ENCODE data around the gene TIMP2. TPM values are rescaled to one million over a fixed set of nuclear protein-coding genes. Genes with fewer than 3 reads are reported as not detected.

The TIMP2 gene
- total and polyA plus RNA-seq, 2 experiments from 2014 or later: 10.6 to 22.5 TPM

DNA sequence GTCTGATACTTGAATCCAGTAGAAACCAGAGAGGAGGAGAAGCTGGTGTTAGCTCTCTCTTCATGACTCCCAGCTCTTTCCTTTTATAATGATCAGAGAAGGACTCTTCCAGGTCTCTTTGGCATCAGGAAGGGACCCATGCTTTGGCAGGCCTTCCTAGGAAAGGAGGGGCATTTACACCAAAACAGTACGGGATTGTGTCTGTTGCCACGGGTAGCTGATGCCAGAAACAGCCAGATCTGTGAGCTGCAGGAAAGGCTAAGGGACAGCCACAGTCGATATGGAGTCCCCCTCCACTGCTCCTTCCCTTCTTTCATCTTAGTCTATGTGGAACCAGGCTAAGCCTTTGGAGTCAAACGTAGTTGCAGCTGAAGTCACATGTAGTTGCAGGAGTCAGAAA lies 31.5 kb downstream of the TIMP2 start (continued):
- TF ChIP-seq, protein P1, sequence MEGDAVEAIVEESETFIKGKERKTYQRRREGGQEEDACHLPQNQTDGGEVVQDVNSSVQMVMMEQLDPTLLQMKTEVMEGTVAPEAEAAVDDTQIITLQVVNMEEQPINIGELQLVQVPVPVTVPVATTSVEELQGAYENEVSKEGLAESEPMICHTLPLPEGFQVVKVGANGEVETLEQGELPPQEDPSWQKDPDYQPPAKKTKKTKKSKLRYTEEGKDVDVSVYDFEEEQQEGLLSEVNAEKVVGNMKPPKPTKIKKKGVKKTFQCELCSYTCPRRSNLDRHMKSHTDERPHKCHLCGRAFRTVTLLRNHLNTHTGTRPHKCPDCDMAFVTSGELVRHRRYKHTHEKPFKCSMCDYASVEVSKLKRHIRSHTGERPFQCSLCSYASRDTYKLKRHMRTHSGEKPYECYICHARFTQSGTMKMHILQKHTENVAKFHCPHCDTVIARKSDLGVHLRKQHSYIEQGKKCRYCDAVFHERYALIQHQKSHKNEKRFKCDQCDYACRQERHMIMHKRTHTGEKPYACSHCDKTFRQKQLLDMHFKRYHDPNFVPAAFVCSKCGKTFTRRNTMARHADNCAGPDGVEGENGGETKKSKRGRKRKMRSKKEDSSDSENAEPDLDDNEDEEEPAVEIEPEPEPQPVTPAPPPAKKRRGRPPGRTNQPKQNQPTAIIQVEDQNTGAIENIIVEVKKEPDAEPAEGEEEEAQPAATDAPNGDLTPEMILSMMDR (conservative IDR thresholded peaks at IDR 0.05; ENCODE audit: low read depth in 2 of 2): no peak
- TF ChIP-seq POLR2AphosphoS5 (IDR thresholded peaks at IDR 0.05; ENCODE audit: low read depth) (no peak), CREB1 (CRISPR knock-in tag; IDR thresholded peaks at IDR 0.05; ENCODE audit: low read depth) (no peak)

DNA sequence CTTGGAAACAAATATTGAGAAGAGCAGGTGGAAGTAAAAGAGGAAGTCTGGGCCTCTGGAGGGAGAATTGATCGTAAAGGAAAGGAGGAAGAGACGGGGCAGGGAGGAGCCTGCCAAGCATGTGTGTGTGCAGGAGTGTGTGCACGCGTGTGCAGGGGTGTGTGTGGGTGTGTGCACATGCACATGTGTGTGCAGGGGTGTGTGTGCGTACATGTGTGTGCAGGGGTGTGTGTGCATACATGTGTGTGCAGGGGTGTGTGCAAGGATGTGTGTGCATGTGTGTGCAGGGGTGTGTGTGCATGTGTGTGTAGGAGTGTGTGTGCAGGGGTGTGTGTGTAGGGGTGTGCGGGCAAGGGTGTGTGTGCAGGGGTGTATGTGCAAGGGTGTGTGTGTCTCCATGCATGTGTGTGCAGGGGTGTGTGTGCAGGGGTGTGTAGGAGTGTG lies 32.2 kb downstream of the TIMP2 start:
- peaks cover 22% of the 10 kb centered on the region for H3K79me2 ChIP-seq (replicated peaks; ENCODE audit: insufficient read depth)
- no peak overlapping the region for H3K27ac ChIP-seq (ENCODE audit: low read depth)
- H3K4me3 ChIP-seq: no peak overlapping the region
- H3K27me3 ChIP-seq (ENCODE audit: insufficient read depth): no peaks in the 10 kb centered on the region
- H4K20me1 ChIP-seq (replicated peaks; ENCODE audit: insufficient read depth): peaks cover 10% of the 10 kb centered on the region
- no peaks in the 10 kb centered on the region for H3K9me2 ChIP-seq (ENCODE audit: insufficient read depth)
- no peaks in the 10 kb centered on the region for H3F3A ChIP-seq (replicated peaks; ENCODE audit: low read depth)
- TF ChIP-seq ZNF114 (CRISPR knock-in tag; IDR thresholded peaks at IDR 0.05): no peak
- no peak for DNase-seq (ENCODE audit: low spot score)
- Mint-ChIP-seq H3K36me3 (ENCODE audit: low read depth) (no peaks in the 10 kb centered on the region; the same call in 2 of the 3 replicates), H3K9me3 (no peaks in the 10 kb centered on the region), H3K27me3 (ENCODE audit: insufficient read depth, low read depth, poor library complexity) (peaks cover 5% of the 10 kb centered on the region), H3K27ac (no peak overlapping the region), H3K4me1 (peaks cover 15% of the 10 kb centered on the region), H3K4me3 (no peak overlapping the region)
- H3K4me2 ChIP-seq: no peak overlapping the region
- H2AFZ ChIP-seq: no peak overlapping the region
- no peaks in the 10 kb centered on the region for H3K36me3 ChIP-seq (ENCODE audit: insufficient read depth)
- ATAC-seq: no peak
- no peaks in the 10 kb centered on the region for H3K4me1 ChIP-seq (ENCODE audit: insufficient read depth)

DNA sequence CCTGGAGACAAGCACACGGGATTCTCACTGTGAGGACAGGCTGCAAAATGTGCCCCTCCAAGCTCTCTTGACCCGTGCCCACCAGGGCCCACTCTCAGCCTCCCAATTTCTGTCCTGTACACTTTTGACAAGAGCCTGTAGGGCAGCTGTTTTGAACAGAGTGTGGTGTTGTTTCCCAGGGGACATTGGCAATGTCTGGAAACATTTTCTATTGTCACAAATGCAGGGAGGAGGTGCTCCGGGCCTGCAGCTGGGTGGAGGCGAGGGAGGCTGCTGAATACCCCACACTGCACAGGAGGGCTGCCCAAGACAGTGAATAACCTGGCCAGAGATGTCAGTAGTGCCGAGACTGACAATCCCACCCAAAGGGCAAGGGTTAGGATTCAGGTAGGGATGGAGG lies 32.7 kb downstream of the TIMP2 start:
- no peak for DNase-seq (ENCODE audit: low spot score)
- Histone ChIP-seq H3K4me1 (ENCODE audit: insufficient read depth) (no peaks in the 10 kb centered on the region), H3K79me2 (replicated peaks; ENCODE audit: insufficient read depth) (peaks cover 21% of the 10 kb centered on the region), H3K27me3 (ENCODE audit: insufficient read depth) (no peaks in the 10 kb centered on the region), H3K4me2 (no peak overlapping the region), H3K36me3 (ENCODE audit: insufficient read depth) (no peaks in the 10 kb centered on the region), H3K9me2 (ENCODE audit: insufficient read depth) (no peaks in the 10 kb centered on the region), H3K27ac (ENCODE audit: low read depth) (no peak overlapping the region), H3F3A (replicated peaks; ENCODE audit: low read depth) (no peaks in the 10 kb centered on the region), H2AFZ (no peak overlapping the region), H4K20me1 (replicated peaks; ENCODE audit: insufficient read depth) (peaks cover 10% of the 10 kb centered on the region), H3K4me3 (no peak overlapping the region)
- Mint-ChIP-seq H3K27me3 (ENCODE audit: insufficient read depth, low read depth, poor library complexity) (peaks cover 5% of the 10 kb centered on the region), H3K9me3 (no peaks in the 10 kb centered on the region), H3K36me3 (ENCODE audit: low read depth) (no peaks in the 10 kb centered on the region; the same call in 2 of the 3 replicates), H3K4me1 (peaks cover 11% of the 10 kb centered on the region), H3K4me3 (no peak overlapping the region), H3K27ac (no peak overlapping the region)
- ATAC-seq: no peak
- no peak for TF ChIP-seq NANOG (IDR thresholded peaks at IDR 0.05; ENCODE audit: borderline replicate concordance)
- no peak for TF ChIP-seq POLR2AphosphoS5 (IDR thresholded peaks at IDR 0.05; ENCODE audit: low read depth)
- no peak for TF ChIP-seq EZH2phosphoT487 (IDR thresholded peaks at IDR 0.05; ENCODE audit: unreplicated experiment)

DNA sequence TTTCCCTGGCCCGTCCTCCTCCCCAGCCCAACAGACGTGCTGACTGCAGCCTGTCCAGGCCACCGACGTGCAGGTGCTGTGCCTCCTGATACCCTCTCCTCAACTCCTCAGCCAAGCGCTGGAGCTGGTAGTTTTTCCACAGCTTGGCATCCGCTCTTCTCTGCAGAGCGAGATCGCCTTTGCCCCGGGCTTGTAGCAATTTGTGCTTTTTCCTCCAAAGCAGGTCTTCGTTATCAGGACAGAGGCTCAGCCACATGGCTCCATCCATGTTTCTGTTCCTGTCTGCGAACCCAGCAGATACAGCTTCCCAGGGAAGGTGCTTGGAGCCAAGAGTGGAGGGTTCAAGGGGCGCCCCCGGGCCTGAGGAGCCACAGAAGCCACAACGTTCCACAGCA lies 33.1 kb downstream of the TIMP2 start:
- Histone ChIP-seq H3K9me2 (ENCODE audit: insufficient read depth) (no peaks in the 10 kb centered on the region), H3K79me2 (replicated peaks; ENCODE audit: insufficient read depth) (peaks cover 22% of the 10 kb centered on the region), H3K4me3 (no peak overlapping the region), H3K4me1 (ENCODE audit: insufficient read depth) (no peaks in the 10 kb centered on the region), H3K27ac (ENCODE audit: low read depth) (no peak overlapping the region), H3K4me2 (no peak overlapping the region), H3K36me3 (ENCODE audit: insufficient read depth) (no peaks in the 10 kb centered on the region), H3F3A (replicated peaks; ENCODE audit: low read depth) (no peaks in the 10 kb centered on the region), H2AFZ (no peak overlapping the region), H3K27me3 (ENCODE audit: insufficient read depth) (no peaks in the 10 kb centered on the region), H4K20me1 (replicated peaks; ENCODE audit: insufficient read depth) (peaks cover 10% of the 10 kb centered on the region)
- H3K4me1 Mint-ChIP-seq: peaks cover 7% of the 10 kb centered on the region; the same call in 2 of the 3 replicates
- DNase-seq (ENCODE audit: low spot score): no peak
- H3K36me3 Mint-ChIP-seq (ENCODE audit: low read depth): no peaks in the 10 kb centered on the region; the same call in 2 of the 3 replicates
- H3K9me3 Mint-ChIP-seq: no peaks in the 10 kb centered on the region
- ATAC-seq: no peak
- peaks cover 5% of the 10 kb centered on the region for H3K27me3 Mint-ChIP-seq (ENCODE audit: insufficient read depth, low read depth, poor library complexity)
- no peak overlapping the region for H3K4me3 Mint-ChIP-seq
- TF ChIP-seq, protein P2, sequence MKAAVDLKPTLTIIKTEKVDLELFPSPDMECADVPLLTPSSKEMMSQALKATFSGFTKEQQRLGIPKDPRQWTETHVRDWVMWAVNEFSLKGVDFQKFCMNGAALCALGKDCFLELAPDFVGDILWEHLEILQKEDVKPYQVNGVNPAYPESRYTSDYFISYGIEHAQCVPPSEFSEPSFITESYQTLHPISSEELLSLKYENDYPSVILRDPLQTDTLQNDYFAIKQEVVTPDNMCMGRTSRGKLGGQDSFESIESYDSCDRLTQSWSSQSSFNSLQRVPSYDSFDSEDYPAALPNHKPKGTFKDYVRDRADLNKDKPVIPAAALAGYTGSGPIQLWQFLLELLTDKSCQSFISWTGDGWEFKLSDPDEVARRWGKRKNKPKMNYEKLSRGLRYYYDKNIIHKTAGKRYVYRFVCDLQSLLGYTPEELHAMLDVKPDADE (IDR thresholded peaks at IDR 0.05): no peak
- TF ChIP-seq ZNF331 (CRISPR knock-in tag; IDR thresholded peaks at IDR 0.05; ENCODE audit: low read depth): no peak
- H3K27ac Mint-ChIP-seq: peak overlapping the region; percentile 76

Measured in GM23338 (cell line).